ENCODE measurements around the gene NEURL1. TPM values are rescaled to one million over a fixed set of nuclear protein-coding genes. Genes with fewer than 3 reads are reported as not detected.

NEURL1 gene
- total RNA-seq, 1 experiment from 2014 or later, result 0.10 TPM

GRCh38 chr10:103455235-103455634 is 38.3 kb upstream of the NEURL1 start:
- H3K4me1 ChIP-seq (ENCODE audit: control insufficient read depth, insufficient read depth, low read length), result peaks cover 17% of the 10 kb centered on the region
- H3K4me3 ChIP-seq (ENCODE audit: low read depth in 2 of 2, low read length in 2 of 2), result no peak overlapping the region
- no TSS peak for BruUV-seq (replicated peaks)
- POLR2A ChIA-PET, result no interaction called here
- intact Hi-C loops (cut with micrococcal nuclease; ENCODE audit: unreplicated experiment), result no loop called here
- TF ChIP-seq POLR2AphosphoS5 (IDR thresholded peaks at IDR 0.05; ENCODE audit: low read depth, low read length) (no peak), TCF7L2 (IDR thresholded peaks at IDR 0.05; ENCODE audit: low read depth, low read length) (no peak), REST (IDR thresholded peaks at IDR 0.05; ENCODE audit: insufficient read depth in 1 of 2, low read depth in 2 of 2, low read length in 1 of 2) (no peak), SIN3A (IDR thresholded peaks at IDR 0.05; ENCODE audit: borderline replicate concordance, insufficient read depth, low read depth, low read length) (no peak), CTCF (IDR thresholded peaks at IDR 0.05) (no peak)
- CTCF ChIA-PET, result no interaction called here
- H3K36me3 ChIP-seq (ENCODE audit: control insufficient read depth, insufficient read depth, low read length), result peaks cover 5% of the 10 kb centered on the region; the same call in 1 of the 2 replicates
- H3K27ac ChIP-seq (ENCODE audit: low read length), result no peak overlapping the region
- H3K9me3 ChIP-seq (ENCODE audit: control insufficient read depth, insufficient read depth, low read depth, low read length), result no peaks in the 10 kb centered on the region
- ATAC-seq (no peak), DNase-seq (ENCODE audit: low read depth, low spot score) (no peak)
- no peaks in the 10 kb centered on the region for H3K27me3 ChIP-seq (ENCODE audit: control insufficient read depth, insufficient read depth, low read length)
- in situ Hi-C loops (cut with HindIII; ENCODE audit: low pct_unique_long_range_greater_than_20kb, low sequenced_read_pairs), result no loop called here

GRCh38 chr10:103456074-103456660 is 37.3 kb upstream of the NEURL1 start:
- H3K4me3 ChIP-seq (ENCODE audit: low read depth in 2 of 2, low read length in 2 of 2), result no peak overlapping the region
- no peak for ATAC-seq
- ChIA-PET CTCF (no interaction called here), POLR2A (no interaction called here)
- intact Hi-C loops (cut with micrococcal nuclease; ENCODE audit: unreplicated experiment), result no loop called here
- DNase-seq (ENCODE audit: low read depth, low spot score), result no peak
- no peaks in the 10 kb centered on the region for H3K27me3 ChIP-seq (ENCODE audit: control insufficient read depth, insufficient read depth, low read length)
- no peaks in the 10 kb centered on the region for H3K9me3 ChIP-seq (ENCODE audit: control insufficient read depth, insufficient read depth, low read depth, low read length)
- in situ Hi-C loops (cut with HindIII; ENCODE audit: low pct_unique_long_range_greater_than_20kb, low sequenced_read_pairs), result no loop called here
- TF ChIP-seq TCF7L2 (IDR thresholded peaks at IDR 0.05; ENCODE audit: low read depth, low read length), result no peak
- TF ChIP-seq SIN3A (IDR thresholded peaks at IDR 0.05; ENCODE audit: borderline replicate concordance, insufficient read depth, low read depth, low read length), result no peak
- no peak for TF ChIP-seq CTCF (IDR thresholded peaks at IDR 0.05)
- TF ChIP-seq POLR2AphosphoS5 (IDR thresholded peaks at IDR 0.05; ENCODE audit: low read depth, low read length), result no peak
- no peak for TF ChIP-seq REST (IDR thresholded peaks at IDR 0.05; ENCODE audit: insufficient read depth in 1 of 2, low read depth in 2 of 2, low read length in 1 of 2)
- peaks cover 11% of the 10 kb centered on the region for H3K4me1 ChIP-seq (ENCODE audit: control insufficient read depth, insufficient read depth, low read length)
- no TSS peak for BruUV-seq (replicated peaks)
- peaks cover 5% of the 10 kb centered on the region; the same call in 1 of the 2 replicates for H3K36me3 ChIP-seq (ENCODE audit: control insufficient read depth, insufficient read depth, low read length)
- H3K27ac ChIP-seq (ENCODE audit: low read length), result no peak overlapping the region
